Small intestine (tissue), 7 donors: ENCODE measurements around the gene VAPB. TPM values are rescaled to one million over a fixed set of nuclear protein-coding genes. Genes with fewer than 3 reads are reported as not detected.

Experiments
- DNase-seq, 2 donors: peaks; one replicate each; pipeline versions ENCODE4 v3.0.0 to v3.0.0-alpha.2; 2013
- FAIRE-seq: peaks from 2 replicates; lab custom pipeline; 2012; peaks lifted over from hg19 to GRCh38; lab: Jason Lieb, UNC
- H3K27ac ChIP-seq, 3 donors: one replicate each; pipeline ENCODE4 v1.5.1; 2013; ENCODE audit warnings: low read length in 2 of 3, mild to moderate bottlenecking in 2 of 3, control low read depth in 1 of 3, inconsistent platforms in 1 of 3, low read depth in 1 of 3, moderate library complexity in 1 of 3
- H3K27me3 ChIP-seq, 3 donors: one replicate each; pipeline ENCODE4 v1.6.1; 2013; ENCODE audit warnings: low read length in 3 of 3, inconsistent platforms in 1 of 3; ENCODE audit not compliant: control insufficient read depth in 3 of 3, insufficient read depth in 3 of 3
- H3K36me3 ChIP-seq, 3 donors: one replicate each; pipeline ENCODE4 v1.6.1; 2013; ENCODE audit warnings: low read length in 3 of 3, inconsistent platforms in 1 of 3, low read depth in 1 of 3, mild to moderate bottlenecking in 1 of 3, moderate library complexity in 1 of 3; ENCODE audit not compliant: control insufficient read depth in 3 of 3, insufficient read depth in 2 of 3
- H3K4me1 ChIP-seq, 3 donors: one replicate each; pipeline ENCODE4 v1.6.1; 2013; ENCODE audit warnings: low read length in 2 of 3, inconsistent platforms in 1 of 3, low read depth in 1 of 3, mild to moderate bottlenecking in 1 of 3, moderate library complexity in 1 of 3; ENCODE audit not compliant: control insufficient read depth in 3 of 3, insufficient read depth in 2 of 3
- H3K4me3 ChIP-seq, 3 donors: one replicate each; pipeline ENCODE4 v1.5.1; 2013; ENCODE audit warnings: low read length in 3 of 3, control low read depth in 1 of 3, inconsistent platforms in 1 of 3, low read depth in 1 of 3, mild to moderate bottlenecking in 1 of 3, moderate library complexity in 1 of 3
- H3K9me3 ChIP-seq, 2 donors: one replicate each; pipeline ENCODE4 v1.6.1; 2013; ENCODE audit warnings: low read depth in 1 of 2, low read length in 1 of 2; ENCODE audit not compliant: control insufficient read depth in 2 of 2, insufficient read depth in 1 of 2
- WGBS, 3 donors: extraction: QIAGEN DNeasy Blood & Tissue Kit; methylation state at CpG; one replicate each; pipeline ENCODE4 v1.1.7; 2013; 5-methylcytosine and 5-hydroxymethylcytosine counted together
- polyA plus RNA-seq, 4 donors: library from polyadenylated mRNA; stranded (reverse) in 3 of 4; unstranded in 1 of 4; fragments of 200-250 nt in 3 of 4; fragments of 120-200 nt in 1 of 4; gene quantifications; one replicate each; pipeline versions ENCODE4 v1.2.1 to v1.2.3, GENCODE V29; 2013
- donor health status: healthy with polysubstance abuse.
- donor health status: control.
- donor health status: control.
- donor health status: Bipolar disorder and iron deficiency.
- donor health status: healthy.

Gene VAPB
- polyA plus RNA-seq, 4 donors, result 36.5 to 39.2 (median 37.8) TPM

- FAIRE-seq (no peak), DNase-seq (no peak)
- Histone ChIP-seq H3K36me3 (peaks cover 0 to 20% (median 12%) of the 10 kb centered on the region in 3 donors), H3K4me3 (no peak overlapping the region), H3K4me1 (peaks cover under 1 to 9% (median 5%) of the 10 kb centered on the region in 3 donors), H3K27ac (no peak overlapping the region), H3K27me3 (no peaks in the 10 kb centered on the region), H3K9me3 (no peaks in the 10 kb centered on the region)
- 86 to 88% (median 86%) methylated on average over 5 of the region's 5 CpGs for WGBS, 3 donors
Measured at GRCh38 chr20:58438970-58439808, 50.2 kb downstream of the VAPB start.

GRCh38 chr20:58440021-58440767, 51.2 kb downstream of the VAPB start:
- DNase-seq (no peak), FAIRE-seq (no peak)
- H3K9me3 ChIP-seq, result no peaks in the 10 kb centered on the region
- peaks cover 0 to 26% (median 18%) of the 10 kb centered on the region in 3 donors for H3K36me3 ChIP-seq
- WGBS, 3 donors, result 85 to 94% (median 92%) methylated on average over 5 of the region's 5 CpGs
- no peak overlapping the region for H3K27ac ChIP-seq
- H3K4me3 ChIP-seq, result no peak overlapping the region
- H3K27me3 ChIP-seq, result no peaks in the 10 kb centered on the region
- peaks cover 0 to 7% (median 5%) of the 10 kb centered on the region in 3 donors for H3K4me1 ChIP-seq

GRCh38 chr20:58441723-58442122, 52.7 kb downstream of the VAPB start:
- peaks cover 2 to 28% (median 18%) of the 10 kb centered on the region in 3 donors for H3K36me3 ChIP-seq
- H3K4me1 ChIP-seq, result peaks cover 0 to 7% (median 5%) of the 10 kb centered on the region in 3 donors
- no peaks in the 10 kb centered on the region for H3K27me3 ChIP-seq
- no peak overlapping the region for H3K27ac ChIP-seq
- DNase-seq, result no peak
- no peak for FAIRE-seq
- H3K9me3 ChIP-seq, result no peaks in the 10 kb centered on the region
- H3K4me3 ChIP-seq, result no peak overlapping the region

GRCh38 chr20:58444746-58445255, 55.8 kb downstream of the VAPB start:
- Histone ChIP-seq H3K27me3 (no peaks in the 10 kb centered on the region), H3K27ac (no peak overlapping the region), H3K4me3 (no peak overlapping the region), H3K4me1 (no peaks in the 10 kb centered on the region), H3K36me3 (peaks cover 2 to 32% (median 13%) of the 10 kb centered on the region in 3 donors), H3K9me3 (no peaks in the 10 kb centered on the region)
- no peak for DNase-seq
- FAIRE-seq, result no peak
- WGBS, 3 donors, result 92 to 98% (median 95%) methylated on average over 5 of the region's 5 CpGs

GRCh38 chr20:58446264-58446959, 57.4 kb downstream of the VAPB start:
- DNase-seq (no peak), FAIRE-seq (no peak)
- H3K4me1 ChIP-seq, result no peaks in the 10 kb centered on the region
- H3K36me3 ChIP-seq, result peaks cover 2 to 29% (median 11%) of the 10 kb centered on the region in 3 donors
- no peaks in the 10 kb centered on the region for H3K27me3 ChIP-seq
- WGBS, 3 donors, result 86 to 87% (median 86%) methylated on average over 6 of the region's 6 CpGs
- no peak overlapping the region for H3K4me3 ChIP-seq
- no peak overlapping the region for H3K27ac ChIP-seq
- no peaks in the 10 kb centered on the region for H3K9me3 ChIP-seq

- no peaks in the 10 kb centered on the region for H3K9me3 ChIP-seq
- H3K27me3 ChIP-seq, result no peaks in the 10 kb centered on the region
- H3K36me3 ChIP-seq, result peaks cover 2 to 32% (median 11%) of the 10 kb centered on the region in 3 donors
- H3K4me1 ChIP-seq, result no peaks in the 10 kb centered on the region
- H3K27ac ChIP-seq, result no peak overlapping the region
- no peak for DNase-seq
- H3K4me3 ChIP-seq, result no peak overlapping the region
- FAIRE-seq, result no peak
- 85 to 92% (median 89%) methylated on average over 7 of the region's 7 CpGs for WGBS, 3 donors
Measured at GRCh38 chr20:58446960-58447265, 57.9 kb downstream of the VAPB start.

GRCh38 chr20:58447511-58448391, 58.7 kb downstream of the VAPB start:
- FAIRE-seq (no peak), DNase-seq (peak; percentile 66 to 72)
- Histone ChIP-seq H3K4me1 (no peaks in the 10 kb centered on the region), H3K36me3 (peaks cover 2 to 29% (median 8%) of the 10 kb centered on the region in 3 donors), H3K27ac (no peak overlapping the region), H3K27me3 (no peaks in the 10 kb centered on the region), H3K9me3 (no peaks in the 10 kb centered on the region), H3K4me3 (no peak overlapping the region)
- 67 to 70% (median 68%) methylated on average over 10 of the region's 10 CpGs for WGBS, 3 donors
